Stimulated activated CD8-positive, alpha-beta memory T cell treated with anti-CD3 and anti-CD28 coated beads, Interleukin-15, amount 100 ng/mL, for 1 hour (primary cell): Measurements from ENCODE around the gene LTK.
"Not testable (repeated sequence)": the region's sequence is repeated elsewhere in the genome, so short reads cannot be mapped to it uniquely, and the experiment has no call there.

Experiments used
- DNase-seq: peaks from one replicate; pipeline ENCODE4 v3.0.0-alpha.2; 2020; ENCODE audit warnings: low read depth

The LTK gene

DNA sequence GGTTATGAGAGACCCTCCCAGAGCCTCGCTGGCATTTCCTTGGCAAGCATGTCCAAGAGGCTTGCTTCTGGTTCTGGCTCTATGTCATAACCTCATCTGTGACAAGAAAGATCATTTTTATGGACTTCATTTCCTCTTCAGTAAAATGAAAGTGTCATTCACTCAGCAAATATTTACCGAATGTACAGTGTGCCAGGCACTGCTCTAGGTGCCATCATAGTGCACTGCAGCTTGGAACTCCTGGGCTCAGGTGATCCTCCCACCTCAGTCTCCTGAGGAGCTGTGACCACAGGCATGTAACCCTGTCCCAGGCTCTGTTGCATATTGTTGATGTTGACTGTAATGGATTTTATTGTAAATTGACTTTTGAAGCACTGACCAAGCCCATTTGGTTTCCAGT lies 38.7 kb downstream of the LTK start:
- DNase-seq = no peak

DNA sequence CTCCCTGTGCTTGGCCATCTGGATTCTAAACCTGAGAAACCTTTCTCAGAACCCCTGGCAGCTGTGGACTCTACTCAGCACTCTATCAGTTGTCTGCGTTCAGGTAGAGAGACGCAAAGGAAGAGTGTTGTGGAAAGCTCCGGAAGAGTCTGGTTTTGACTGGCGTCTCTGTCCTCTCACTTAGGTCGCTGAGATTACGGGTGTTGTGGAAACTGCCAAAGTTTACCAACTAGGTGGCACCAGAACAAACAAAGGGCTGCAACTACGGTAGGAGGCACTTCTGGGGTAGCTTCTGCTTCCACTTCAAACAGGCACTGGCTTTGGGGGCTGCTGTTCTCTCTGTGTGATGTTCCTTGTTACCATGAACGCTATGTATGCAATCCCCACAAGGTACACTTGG lies 39.2 kb downstream of the LTK start:
- DNase-seq = no peak

DNA sequence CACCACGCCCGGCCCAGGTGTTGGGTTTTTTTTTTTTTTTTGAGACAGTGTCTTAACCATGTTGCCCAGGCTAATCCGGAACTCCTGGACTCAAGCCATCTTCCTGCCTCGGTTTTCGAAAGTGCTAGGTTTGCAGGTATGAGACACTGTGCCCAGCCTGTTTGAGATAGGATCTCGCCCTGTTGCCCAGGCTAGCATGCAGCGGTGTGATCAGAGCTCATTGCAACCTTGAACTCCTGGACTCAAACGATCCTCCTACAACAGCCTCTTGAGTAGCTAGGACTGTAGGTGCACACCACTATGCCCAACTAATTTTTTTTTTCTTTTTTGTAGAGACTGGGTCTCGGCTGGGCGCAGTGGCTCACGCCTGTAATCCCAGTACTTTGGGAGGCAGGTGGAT lies 40.2 kb downstream of the LTK start:
- DNase-seq = no peak

DNA sequence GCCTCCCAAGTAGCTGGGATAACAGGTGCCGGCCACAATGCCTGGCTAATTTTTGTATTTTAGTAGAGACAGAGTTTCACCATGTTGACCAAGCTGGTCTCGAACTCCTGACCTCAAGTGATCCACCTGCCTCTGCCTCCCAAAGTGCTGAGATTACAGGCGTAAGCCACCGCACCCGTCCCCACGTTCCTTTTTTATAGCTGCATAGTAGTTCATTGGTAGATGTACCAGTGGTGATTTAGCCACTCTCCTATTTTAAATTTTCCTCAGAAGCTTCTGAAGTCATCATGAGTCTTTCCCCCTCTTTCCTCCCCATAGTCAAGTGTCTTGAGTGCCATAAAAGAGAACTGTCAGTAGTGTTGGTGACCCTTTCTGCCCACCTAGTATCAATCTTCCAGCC lies 44.0 kb downstream of the LTK start:
- DNase-seq = not testable (repeated sequence)

DNA sequence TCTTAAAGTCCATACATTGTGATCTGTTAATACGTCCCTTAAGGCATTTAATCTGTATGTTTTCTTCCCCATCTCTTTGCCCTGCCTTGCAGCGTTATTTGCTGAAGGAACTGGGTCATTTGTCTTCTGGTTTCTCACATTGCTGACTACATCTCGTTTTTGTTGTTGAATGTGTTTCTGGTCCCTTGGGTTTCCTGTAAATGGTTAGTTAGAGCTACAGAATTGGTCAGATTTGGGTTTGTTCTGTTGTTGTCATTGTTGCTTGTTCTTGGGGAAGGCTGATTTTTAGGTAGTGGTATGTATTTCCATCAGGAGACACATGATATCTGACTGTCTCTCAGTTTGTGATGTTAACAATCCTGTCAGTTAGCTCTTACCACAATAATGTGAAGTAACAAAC lies 46.9 kb downstream of the LTK start:
- DNase-seq = no peak

DNA sequence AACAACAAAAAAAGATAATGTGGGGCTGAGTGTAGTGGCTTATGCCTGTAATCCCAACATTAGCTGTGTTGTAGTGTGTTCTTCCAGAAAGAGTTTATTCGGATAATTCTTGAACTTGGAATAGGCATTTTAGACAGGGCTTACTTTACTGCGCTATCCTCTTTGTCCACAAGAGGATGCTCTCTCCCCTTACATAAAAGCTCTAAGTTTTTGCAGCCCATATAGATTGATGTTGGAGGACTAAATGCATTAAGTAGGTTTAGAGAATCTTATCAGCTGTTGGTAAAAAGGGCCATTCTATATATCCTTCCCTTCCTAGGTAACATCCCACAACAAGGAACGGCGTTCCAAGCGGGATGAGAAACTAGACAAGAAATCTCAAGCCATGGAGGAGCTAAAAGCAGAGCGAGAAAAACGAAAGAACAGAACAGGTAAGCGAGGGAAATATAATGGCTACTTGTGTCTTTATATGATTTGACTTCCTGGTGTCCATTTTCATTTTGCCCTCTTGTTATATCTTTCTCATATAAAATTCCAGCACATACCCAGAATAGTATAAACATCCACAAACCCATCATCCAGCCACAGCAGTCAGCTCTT lies 47.7 kb downstream of the LTK start:
- no peak for DNase-seq

DNA sequence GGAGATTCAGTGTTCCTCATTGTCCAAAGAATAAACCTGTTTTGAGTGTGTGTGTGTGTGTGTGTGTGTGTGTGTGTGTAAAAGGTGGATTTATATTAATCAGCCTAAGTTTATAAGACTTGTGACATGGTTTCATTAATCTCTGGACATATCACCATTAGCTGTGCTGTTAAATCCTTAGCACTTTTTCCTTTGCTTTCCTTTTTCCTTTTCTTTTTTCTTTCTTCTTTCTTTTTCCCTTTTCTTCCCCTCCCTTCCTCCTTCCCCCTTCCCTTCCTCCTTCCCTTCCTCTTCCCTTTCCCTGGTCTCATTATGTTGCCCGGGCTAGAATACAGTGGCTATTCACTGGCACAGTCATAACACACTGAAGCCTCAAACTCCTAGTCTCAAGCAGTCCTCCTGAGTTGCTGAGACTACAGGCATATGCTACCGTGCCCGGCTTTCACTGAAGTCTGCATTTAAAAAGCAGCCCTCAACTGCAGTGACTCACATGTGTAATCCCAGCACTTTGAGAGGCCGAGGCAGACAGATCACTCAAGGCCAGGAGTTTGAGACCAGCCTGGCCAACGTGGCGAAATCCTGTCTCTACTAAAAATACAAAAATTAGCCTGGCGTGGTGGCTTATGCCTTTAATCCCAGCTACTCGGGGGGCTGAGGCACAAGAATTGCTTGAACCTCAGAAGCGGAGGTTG lies 48.6 kb downstream of the LTK start:
- DNase-seq = no peak

DNA sequence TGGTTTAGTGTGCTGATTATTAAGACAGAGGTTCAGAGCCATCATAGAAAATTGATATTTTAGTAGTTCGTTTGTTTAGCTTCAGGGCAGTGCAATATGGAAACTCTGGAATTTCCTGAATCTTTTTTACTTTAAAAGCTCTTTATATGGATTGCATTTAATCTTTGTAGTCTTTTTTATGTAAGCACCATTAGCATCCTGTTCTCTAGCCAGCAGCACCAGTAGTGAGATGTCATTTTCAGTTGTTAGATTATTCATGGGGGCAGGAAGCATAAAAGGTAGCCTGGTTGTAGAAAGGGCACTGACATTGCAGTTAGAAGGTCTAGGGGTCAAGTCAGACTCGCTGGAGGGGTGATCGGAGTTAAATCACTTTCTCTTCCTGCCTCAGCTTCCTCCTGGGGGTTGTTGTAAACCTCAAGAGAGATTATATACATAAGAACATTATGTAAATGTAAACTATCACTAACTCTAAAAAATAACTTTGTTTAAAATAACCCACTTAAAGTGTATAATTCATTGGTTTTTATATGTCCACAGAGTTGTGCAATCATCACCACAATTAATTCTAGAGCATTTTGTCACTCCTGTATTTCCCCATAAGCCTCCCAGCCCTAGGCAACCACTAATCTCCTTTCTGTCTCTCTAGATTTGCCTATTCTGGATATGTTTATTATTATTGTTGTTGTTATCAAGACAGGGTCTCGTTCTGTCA lies 51.4 kb downstream of the LTK start:
- no peak for DNase-seq
